Suprapubic skin (tissue), 4 donors: ENCODE measurements around the gene MAN1C1.

Source experiments
- CTCF ChIP-seq, 2 donors: fragments of 200-600 bp in 1 of 2; fragments of 450-650 bp in 1 of 2; sonication (generic) in 1 of 2; IDR thresholded peaks; one replicate each; pipeline ENCODE4 v1.5.1; 2016 to 2019; ENCODE audit warnings: antibody characterized with exemption in 2 of 2, mild to moderate bottlenecking in 1 of 2, moderate library complexity in 1 of 2
- POLR2A ChIP-seq, 2 donors: fragments of 450-650 bp; IDR thresholded peaks; one replicate each; pipeline ENCODE4 v1.6.1; 2017; ENCODE audit warnings: antibody characterized with exemption in 2 of 2, mild to moderate bottlenecking in 2 of 2, moderate library complexity in 2 of 2
- POLR2AphosphoS5 ChIP-seq, 3 donors: sonication (generic); formaldehyde crosslinking; IDR thresholded peaks; one replicate each; pipeline ENCODE4 v1.6.1; 2017; ENCODE audit warnings: antibody characterized with exemption in 3 of 3

- TF ChIP-seq CTCF (IDR thresholded peaks at IDR 0.05) (no peak), POLR2A (IDR thresholded peaks at IDR 0.05) (no peak), POLR2AphosphoS5 (IDR thresholded peaks at IDR 0.05) (no peak)
Measured at GRCh38 chr1:25567710-25568089, 48.9 kb upstream of the MAN1C1 start.
